ENCODE measurements around the gene TLE3.

The TLE3 gene

GRCh38 chr15:69998541-69999391, 99.0 kb downstream of the TLE3 start:
- DNase-seq = no peak

GRCh38 chr15:69997813-69998212, 99.9 kb downstream of the TLE3 start:
- DNase-seq = no peak

Measured in NCI-H526 treated with DMSO at 0.1 percent for 48 hours (cell line).